ENCODE measurements around the gene PTPRF. TPM values are rescaled to one million over a fixed set of nuclear protein-coding genes. Genes with fewer than 3 reads are reported as not detected.

The PTPRF gene
- total and polyA plus RNA-seq, 4 donors, result 40.0 to 160 (median 92.1) TPM

GRCh38 chr1:43597028-43597427, 66.3 kb downstream of the PTPRF start:
- H3K36me3 ChIP-seq (ENCODE audit: control insufficient read depth in 4 of 4, insufficient read depth in 4 of 4, low read length in 4 of 4), result peaks cover 0 to 19% (median 3%) of the 10 kb centered on the region in 4 donors
- H3K27ac ChIP-seq (ENCODE audit: low read depth in 1 of 2, low read length in 1 of 2), result no peak overlapping the region
- H3K4me3 ChIP-seq, result no peak overlapping the region
- no peaks in the 10 kb centered on the region for H3K27me3 ChIP-seq (ENCODE audit: control insufficient read depth in 3 of 3, insufficient read depth in 3 of 3, low read length in 2 of 3)
- H3K9me3 ChIP-seq (ENCODE audit: control insufficient read depth in 4 of 4, insufficient read depth in 3 of 4, low read length in 3 of 4), result no peaks in the 10 kb centered on the region
- 88 to 94% methylated on average over 5 of the region's 5 CpGs for WGBS, 2 donors
- no peaks in the 10 kb centered on the region for H3K4me1 ChIP-seq (ENCODE audit: control insufficient read depth in 5 of 5, insufficient read depth in 5 of 5, low read length in 5 of 5)
- no peak for DNase-seq
- no peak overlapping the region for H3K9ac ChIP-seq (ENCODE audit: insufficient read depth in 1 of 2, low read length in 2 of 2)
- ATAC-seq (ENCODE audit: insufficient read depth, low FRiP score), result no peak
- no peak for TF ChIP-seq CTCF (IDR thresholded peaks at IDR 0.05; ENCODE audit: control extremely low read depth, extremely low read depth)

- H3K27me3 ChIP-seq (ENCODE audit: control insufficient read depth in 3 of 3, insufficient read depth in 3 of 3, low read length in 2 of 3), result no peaks in the 10 kb centered on the region
- 96 to 97% methylated on average over 31 of the region's 31 CpGs for WGBS, 2 donors
- H3K27ac ChIP-seq (ENCODE audit: low read depth in 1 of 2, low read length in 1 of 2), result no peak overlapping the region
- no peaks in the 10 kb centered on the region for H3K4me1 ChIP-seq (ENCODE audit: control insufficient read depth in 5 of 5, insufficient read depth in 5 of 5, low read length in 5 of 5)
- H3K9ac ChIP-seq (ENCODE audit: insufficient read depth in 1 of 2, low read length in 2 of 2), result no peak overlapping the region
- ATAC-seq (ENCODE audit: insufficient read depth, low FRiP score) (no peak), DNase-seq (no peak)
- H3K9me3 ChIP-seq (ENCODE audit: control insufficient read depth in 4 of 4, insufficient read depth in 3 of 4, low read length in 3 of 4), result no peaks in the 10 kb centered on the region
- TF ChIP-seq CTCF (IDR thresholded peaks at IDR 0.05; ENCODE audit: control extremely low read depth, extremely low read depth), result no peak
- no peak overlapping the region for H3K4me3 ChIP-seq
- H3K36me3 ChIP-seq (ENCODE audit: control insufficient read depth in 4 of 4, insufficient read depth in 4 of 4, low read length in 4 of 4), result peaks cover 0 to 12% (median 3%) of the 10 kb centered on the region in 4 donors
Measured at GRCh38 chr1:43597721-43598120, 67.0 kb downstream of the PTPRF start.

- TF ChIP-seq CTCF (IDR thresholded peaks at IDR 0.05; ENCODE audit: control extremely low read depth, extremely low read depth), result no peak
- no peaks in the 10 kb centered on the region for H3K4me1 ChIP-seq (ENCODE audit: control insufficient read depth in 5 of 5, insufficient read depth in 5 of 5, low read length in 5 of 5)
- 95 to 97% methylated on average over 11 of the region's 11 CpGs for whole genome bisulfite sequencing, 2 donors
- DNase-seq (no peak), ATAC-seq (ENCODE audit: insufficient read depth, low FRiP score) (no peak)
- H3K36me3 ChIP-seq (ENCODE audit: control insufficient read depth in 4 of 4, insufficient read depth in 4 of 4, low read length in 4 of 4), result peaks cover 0 to 11% (median 3%) of the 10 kb centered on the region in 4 donors
- no peaks in the 10 kb centered on the region for H3K9me3 ChIP-seq (ENCODE audit: control insufficient read depth in 4 of 4, insufficient read depth in 3 of 4, low read length in 3 of 4)
- H3K27ac ChIP-seq (ENCODE audit: low read depth in 1 of 2, low read length in 1 of 2), result no peak overlapping the region
- H3K9ac ChIP-seq (ENCODE audit: insufficient read depth in 1 of 2, low read length in 2 of 2), result no peak overlapping the region
- H3K4me3 ChIP-seq, result no peak overlapping the region
- no peaks in the 10 kb centered on the region for H3K27me3 ChIP-seq (ENCODE audit: control insufficient read depth in 3 of 3, insufficient read depth in 3 of 3, low read length in 2 of 3)
Measured at GRCh38 chr1:43598622-43599021, 67.9 kb downstream of the PTPRF start.
